ENCODE results near the gene ALDH6A1.

DNA sequence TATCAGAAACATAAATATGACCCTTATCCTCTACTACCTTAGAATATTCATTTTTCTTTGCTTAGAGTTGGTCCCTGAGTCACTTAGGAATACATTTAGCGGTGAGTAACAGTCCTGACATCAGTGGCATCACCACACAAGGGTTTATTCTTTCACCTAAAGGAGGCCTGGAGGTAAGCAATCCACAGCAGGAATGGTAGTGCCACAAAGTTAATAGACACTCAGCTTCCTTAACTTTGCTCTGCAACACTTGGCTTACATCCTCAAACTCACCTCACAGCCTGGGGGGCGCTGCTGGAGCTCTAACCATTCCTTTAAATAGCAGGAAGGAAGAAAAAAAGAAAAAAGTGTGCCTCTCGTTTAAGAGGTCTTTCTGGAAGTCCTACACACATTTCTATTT, 36.0 kb downstream of the ALDH6A1 start:
- TF ChIP-seq, protein P1, sequence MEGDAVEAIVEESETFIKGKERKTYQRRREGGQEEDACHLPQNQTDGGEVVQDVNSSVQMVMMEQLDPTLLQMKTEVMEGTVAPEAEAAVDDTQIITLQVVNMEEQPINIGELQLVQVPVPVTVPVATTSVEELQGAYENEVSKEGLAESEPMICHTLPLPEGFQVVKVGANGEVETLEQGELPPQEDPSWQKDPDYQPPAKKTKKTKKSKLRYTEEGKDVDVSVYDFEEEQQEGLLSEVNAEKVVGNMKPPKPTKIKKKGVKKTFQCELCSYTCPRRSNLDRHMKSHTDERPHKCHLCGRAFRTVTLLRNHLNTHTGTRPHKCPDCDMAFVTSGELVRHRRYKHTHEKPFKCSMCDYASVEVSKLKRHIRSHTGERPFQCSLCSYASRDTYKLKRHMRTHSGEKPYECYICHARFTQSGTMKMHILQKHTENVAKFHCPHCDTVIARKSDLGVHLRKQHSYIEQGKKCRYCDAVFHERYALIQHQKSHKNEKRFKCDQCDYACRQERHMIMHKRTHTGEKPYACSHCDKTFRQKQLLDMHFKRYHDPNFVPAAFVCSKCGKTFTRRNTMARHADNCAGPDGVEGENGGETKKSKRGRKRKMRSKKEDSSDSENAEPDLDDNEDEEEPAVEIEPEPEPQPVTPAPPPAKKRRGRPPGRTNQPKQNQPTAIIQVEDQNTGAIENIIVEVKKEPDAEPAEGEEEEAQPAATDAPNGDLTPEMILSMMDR (conservative IDR thresholded peaks at IDR 0.05) = no peak
- TF ChIP-seq ZFX (IDR thresholded peaks at IDR 0.05) = no peak
